ENCODE measurements around the gene ADORA2A. TPM values are rescaled to one million over a fixed set of nuclear protein-coding genes. Genes with fewer than 3 reads are reported as not detected.

The ADORA2A gene
- total and polyA plus RNA-seq, 2 of the 8 experiments (the other 6 are each of a cell fraction or from before 2014, with no cell fraction given) = 7.1 to 20.3 TPM

- Histone ChIP-seq H4K91ac (replicated peaks; ENCODE audit: insufficient read length, low read length) (no peak overlapping the region), H3K4me3 (ENCODE audit: extremely low read depth in 1 of 4, insufficient read depth in 2 of 4, low read depth in 3 of 4, low read length in 4 of 4) (no peak overlapping the region), H2AK5ac (ENCODE audit: low read depth, low read length) (no peak overlapping the region), H3K23ac (ENCODE audit: insufficient read length) (no peak overlapping the region), H2BK12ac (ENCODE audit: low read depth, low read length) (no peak overlapping the region), H2BK120ac (replicated peaks; ENCODE audit: low read depth, low read length) (no peak overlapping the region), H3K4ac (replicated peaks; ENCODE audit: insufficient read length, low read depth, low read length) (no peak overlapping the region), H3K79me1 (ENCODE audit: low read depth, low read length) (no peaks in the 10 kb centered on the region), H2AFZ (ENCODE audit: low read length) (no peak overlapping the region), H3K9ac (replicated peaks in 1 of 4; ENCODE audit: extremely low read depth in 1 of 4, low read depth in 3 of 4, low read length in 3 of 4) (no peak overlapping the region), H4K8ac (ENCODE audit: extremely low read depth, insufficient read depth, low read length) (no peak overlapping the region), H3K36me3 (ENCODE audit: control insufficient read depth in 2 of 4, insufficient read depth in 4 of 4, low read length in 3 of 4) (no peaks in the 10 kb centered on the region), H3K27me3 (replicated peaks in 1 of 4; ENCODE audit: control insufficient read depth in 3 of 4, extremely low read depth in 1 of 4, insufficient read depth in 3 of 4, low read length in 3 of 4) (no peaks in the 10 kb centered on the region), H3K79me2 (ENCODE audit: control insufficient read depth in 1 of 2, insufficient read depth in 2 of 2, low read length in 2 of 2) (no peaks in the 10 kb centered on the region), H3K56ac (replicated peaks; ENCODE audit: insufficient read length, low read depth, low read length) (no peak overlapping the region), H4K20me1 (replicated peaks in 1 of 2; ENCODE audit: control insufficient read depth in 1 of 2, insufficient read depth in 2 of 2, low read length in 2 of 2) (no peaks in the 10 kb centered on the region), H3K18ac (ENCODE audit: extremely low read depth, low read length) (no peak overlapping the region), H2BK5ac (ENCODE audit: low read depth, low read length) (no peak overlapping the region), H3K9me3 (ENCODE audit: insufficient read depth in 2 of 2, low read depth in 1 of 2, low read length in 1 of 2) (0 out of 4 replicates have a peak, but pooled peaks cover 0 to 3% of the 10 kb centered on the region in 2 experiments), H3K23me2 (ENCODE audit: low read depth, low read length) (no peaks in the 10 kb centered on the region), H3K4me1 (replicated peaks in 1 of 4; ENCODE audit: control insufficient read depth in 3 of 4, insufficient read depth in 4 of 4, low read length in 3 of 4) (no peaks in the 10 kb centered on the region), H2BK15ac (ENCODE audit: low read length) (no peak overlapping the region), H3K27ac (ENCODE audit: low read depth, low read length) (no peak overlapping the region), H3K14ac (ENCODE audit: insufficient read length) (no peak overlapping the region), H3K4me2 (ENCODE audit: insufficient read depth in 1 of 2, low read depth in 2 of 2, low read length in 2 of 2) (no peak overlapping the region), H4K5ac (ENCODE audit: insufficient read length, low read depth, low read length) (no peak overlapping the region), H2BK20ac (ENCODE audit: low read length) (no peak overlapping the region)
- no peak for FAIRE-seq
- WGBS, 2 experiments (ENCODE audit: extremely low coverage in 1 of 2, insufficient coverage in 1 of 2, insufficient read length in 1 of 2, insufficient replicate concordance in 2 of 2, low coverage in 1 of 2, low lambda C conversion rate in 2 of 2, missing lambda C conversion rate in 1 of 2) = 85% methylated on average over 5 of the region's 5 CpGs; no CpG with 5 or more reads in 1 of the 2 experiments
- ChIA-PET CTCF (ENCODE audit: partially characterized antibody) (interaction anchor here (0.6 to 1.9 kb wide), 8 partner anchors 9 to 1209 kb away, joined by 3 to 10 read pairs (median 4); no protein-coding TSS in a partner anchor), POLR2A (ENCODE audit: partially characterized antibody) (interaction anchor here (0.9 to 1.1 kb wide), 3 partner anchors 10 to 82 kb away, joined by 3 to 4 read pairs (median 4); no protein-coding TSS in a partner anchor)
- DNase-seq (ENCODE audit: low read depth in 1 of 2, low spot score in 2 of 2) = peak in 1 of 2 experiments; percentile 22
- TF ChIP-seq POLR2A (IDR thresholded peaks at IDR 0.05; ENCODE audit: control extremely low read depth in 1 of 2, low read depth in 2 of 2, low read length in 2 of 2) (no peak), TAF7 (optimal IDR thresholded peaks at IDR 0.05; ENCODE audit: borderline replicate concordance, low read depth, low read length) (no peak), SAP30 (IDR thresholded peaks at IDR 0.05; ENCODE audit: insufficient read depth, insufficient replicate concordance, low read length) (no peak), ASH2L (IDR thresholded peaks at IDR 0.05; ENCODE audit: low read length) (no peak)
These were observed 47.4 kb downstream of the ADORA2A start for GRCh38 chr22:24474649-24475255.
